Testis (tissue), 3 donors: Measurements from ENCODE around the gene TCF15. TPM values are rescaled to one million over a fixed set of nuclear protein-coding genes. Genes with fewer than 3 reads are reported as not detected.

Experiments used
- DNase-seq: peaks from one replicate; pipeline ENCODE4 v3.0.0-alpha.2; 2019
- H3K27ac ChIP-seq, 2 donors: fragments of 200-600 bp; sonication (generic); one replicate each; pipeline ENCODE4 v1.5.1; 2019
- H3K27me3 ChIP-seq: fragments of 200-600 bp; sonication (generic); one replicate; pipeline ENCODE4 v1.5.1; 2019
- H3K36me3 ChIP-seq: fragments of 200-600 bp; sonication (generic); one replicate; pipeline ENCODE4 v1.5.1; 2017; ENCODE audit warnings: low read depth; ENCODE audit errors: missing control alignments
- H3K4me1 ChIP-seq: fragments of 200-600 bp; sonication (generic); one replicate; pipeline ENCODE4 v1.5.1; 2019
- H3K4me3 ChIP-seq, 2 donors: fragments of 200-600 bp; sonication (generic); one replicate each; pipeline ENCODE4 v1.5.1; 2017 to 2019
- H3K9me3 ChIP-seq: fragments of 200-600 bp; sonication (generic); one replicate; pipeline ENCODE4 v1.5.1; 2017
- CTCF ChIP-seq, 3 experiments: fragments of 450-650 bp in 2 of 3; fragments of 200-600 bp in 1 of 3; sonication (generic) in 1 of 3; IDR thresholded peaks; one replicate each; pipeline ENCODE4 v1.5.1; 2016 to 2019; ENCODE audit warnings: antibody characterized with exemption in 3 of 3, mild to moderate bottlenecking in 2 of 3, moderate library complexity in 1 of 3
- POLR2A ChIP-seq: fragments of 450-650 bp; IDR thresholded peaks from one replicate; pipeline ENCODE4 v1.6.1; 2017; ENCODE audit warnings: antibody characterized with exemption, mild to moderate bottlenecking, moderate library complexity
- WGBS, 2 donors: methylation state at CpG; one replicate each; pipeline ENCODE4 v1.1.5; 2018; 5-methylcytosine and 5-hydroxymethylcytosine counted together
- intact Hi-C: fragments of 100-400 bp; cut with DNase I; formaldehyde crosslinking; loops from one replicate; pipeline ENCODE4 v1.15.1; 2023; ENCODE audit warnings: low total_unique reads
- polyA plus RNA-seq: library from polyadenylated mRNA; stranded (reverse); fragments of 350-450 nt; fragmentation: Illumina TruSeq; extraction: RNeasy Lipid Tissue Mini Kit (QIAGEN cat#74804); gene quantifications from one replicate; pipeline ENCODE4 v1.2.3, GENCODE V29; 2014; ENCODE audit warnings: low read depth, low replicate concordance; ENCODE audit not compliant: insufficient read depth
- total RNA-seq, 2 donors: library from RNA; depleted of rRNA; stranded (reverse); fragments of >200 nt; gene quantifications; one replicate each; pipeline ENCODE4 v1.2.3, GENCODE V29; 2016

Gene TCF15
- total and polyA plus RNA-seq, 3 donors from 2014 or later, result 2.0 to 3.7 (median 2.7) TPM

- Histone ChIP-seq H3K4me3 (no peak overlapping the region), H3K27ac (no peak overlapping the region), H3K27me3 (no peaks in the 10 kb centered on the region), H3K4me1 (peaks cover 14% of the 10 kb centered on the region), H3K9me3 (no peaks in the 10 kb centered on the region), H3K36me3 (no peaks in the 10 kb centered on the region)
- intact Hi-C loops, result no loop called here
- 62 to 72% methylated on average over 3 of the region's 3 CpGs for WGBS, 2 donors
- TF ChIP-seq POLR2A (no peak), CTCF (IDR thresholded peaks at IDR 0.05) (no peak)
- DNase-seq, result no peak
These were observed 44.3 kb upstream of the TCF15 start for GRCh38 chr20:654417-654750.

- H3K27ac ChIP-seq, result peak overlapping the region in 1 of 2 donors; percentile 90
- no peaks in the 10 kb centered on the region for H3K9me3 ChIP-seq
- 12 to 15% methylated on average over 8 to 31 of the region's 31 CpGs for WGBS, 2 donors
These were observed 43.7 kb upstream of the TCF15 start for GRCh38 chr20:653590-654416.

GRCh38 chr20:653110-653589 is 43.0 kb upstream of the TCF15 start, which contains the start of gene SRXN1:
Gene SRXN1, minus strand, starts transcription at chr20:653200. Its CDS starts 15 bp downstream, at chr20:653185.
- intact Hi-C loops, result no loop called here
- H3K36me3 ChIP-seq, result no peaks in the 10 kb centered on the region
- TF ChIP-seq CTCF (IDR thresholded peaks at IDR 0.05), result peak; percentile 35 to 61 (median 60)
- no peak for TF ChIP-seq POLR2A

More at GRCh38 chr20:653590-654416, 43.7 kb upstream of the TCF15 start:
- Histone ChIP-seq H3K4me1 (peaks cover 14% of the 10 kb centered on the region), H3K4me3 (peak overlapping the region; percentile 67 to 69), H3K27me3 (no peaks in the 10 kb centered on the region), H3K36me3 (no peaks in the 10 kb centered on the region)
- TF ChIP-seq POLR2A (no peak), CTCF (IDR thresholded peaks at IDR 0.05) (no peak)
- intact Hi-C loops, result no loop called here
- no peak for DNase-seq

GRCh38 chr20:652615-653109 is 42.6 kb upstream of the TCF15 start:
- Histone ChIP-seq H3K27ac (peak overlapping the region; percentile 63 to 90), H3K27me3 (no peaks in the 10 kb centered on the region), H3K4me3 (peak overlapping the region; percentile 67 to 69), H3K36me3 (no peaks in the 10 kb centered on the region), H3K9me3 (no peaks in the 10 kb centered on the region), H3K4me1 (peaks cover 14% of the 10 kb centered on the region)
- intact Hi-C loops, result no loop called here
- peak; percentile 42 for DNase-seq
- WGBS, 2 donors, result 3 to 5% methylated on average over 7 to 27 of the region's 36 CpGs
- no peak for TF ChIP-seq POLR2A
- TF ChIP-seq CTCF (IDR thresholded peaks at IDR 0.05), result no peak

More at GRCh38 chr20:653110-653589, 43.0 kb upstream of the TCF15 start, which contains the start of gene SRXN1:
- H3K4me1 ChIP-seq, result peaks cover 14% of the 10 kb centered on the region
- peak within 1 kb of the TSS; percentile 67 to 69 for H3K4me3 ChIP-seq
- peak; percentile 92 for DNase-seq
- no peaks in the 10 kb centered on the region for H3K27me3 ChIP-seq
- H3K27ac ChIP-seq, result peak within 1 kb of the TSS; percentile 63 to 90
- 1% methylated on average over 47 of the region's 74 CpGs; no CpG with 5 or more reads in 1 of the 2 donors for WGBS, 2 donors
- no peaks in the 10 kb centered on the region for H3K9me3 ChIP-seq
